ENCODE results near the gene FNDC7. TPM values are rescaled to one million over a fixed set of nuclear protein-coding genes. Genes with fewer than 3 reads are reported as not detected.
"Not testable (repeated sequence)": the region's sequence is repeated elsewhere in the genome, so short reads cannot be mapped to it uniquely, and the experiment has no call there.

Gene FNDC7
- not detected for total RNA-seq
- polyA plus RNA-seq (ENCODE audit: insufficient read depth in 1 of 8, insufficient read length in 8 of 8, low replicate concordance in 1 of 8): under 1 TPM in 1 of 8 donors, not detected in 7; 0.11 TPM
- long read RNA-seq, donor 1: 0 reads
- long read RNA-seq, donor 2: 0 reads
- long read RNA-seq, donor 3: 0 reads
- long read RNA-seq, donor 4: 0 reads
- long read RNA-seq, donor 5: 0 reads
- long read RNA-seq, donor 6: 0 reads
- long read RNA-seq, donor 7: 0 reads
- long read RNA-seq, donor 8: 0 reads
- long read RNA-seq, donor 9: 0 reads
- long read RNA-seq, donor 10: 0 reads
- long read RNA-seq, donor 11: 0 reads

- no peaks in the 10 kb centered on the region for H3K9me3 ChIP-seq (replicated peaks; ENCODE audit: control insufficient read depth, low read depth, low read length)
- no peak for DNase-seq
- 43% methylated on average over 3 of the region's 9 CpGs for WGBS (ENCODE audit: insufficient coverage)
- H3K36me3 ChIP-seq (ENCODE audit: control insufficient read depth, insufficient read depth, low read length): no peaks in the 10 kb centered on the region
- no peak within 1 kb of the TSS for H3K4me3 ChIP-seq (ENCODE audit: low read length)
- peaks cover 2% of the 10 kb centered on the region for H3K27me3 ChIP-seq (ENCODE audit: control insufficient read depth, insufficient read depth, low read length)
- H3K4me1 ChIP-seq (ENCODE audit: control insufficient read depth, insufficient read depth, low read length): no peaks in the 10 kb centered on the region
- H3K27ac ChIP-seq (ENCODE audit: low read length): no peak within 1 kb of the TSS
Measured at GRCh38 chr1:108712606-108713150, at the start of gene FNDC7. Gene FNDC7 (plus strand): TSS chr1:108712908. CDS start chr1:108712934, 26 bp downstream.

GRCh38 chr1:108663074-108663473 lies 49.6 kb upstream of the FNDC7 start:
- WGBS (ENCODE audit: insufficient coverage): no CpG with 5 or more reads among the region's 2 CpGs
- no peak overlapping the region for H3K4me3 ChIP-seq (ENCODE audit: low read length)
- peak; percentile 38 for DNase-seq
- H3K36me3 ChIP-seq (ENCODE audit: control insufficient read depth, insufficient read depth, low read length): peaks cover 3% of the 10 kb centered on the region
- H3K27me3 ChIP-seq (ENCODE audit: control insufficient read depth, insufficient read depth, low read length): no peaks in the 10 kb centered on the region
- peaks cover 9% of the 10 kb centered on the region for H3K4me1 ChIP-seq (ENCODE audit: control insufficient read depth, insufficient read depth, low read length)
- H3K27ac ChIP-seq (ENCODE audit: low read length): no peak overlapping the region
- H3K9me3 ChIP-seq (replicated peaks; ENCODE audit: control insufficient read depth, low read depth, low read length): no peaks in the 10 kb centered on the region

- Histone ChIP-seq H3K27ac (ENCODE audit: low read length) (no peak overlapping the region), H3K4me1 (ENCODE audit: control insufficient read depth, insufficient read depth, low read length) (peaks cover 9% of the 10 kb centered on the region), H3K36me3 (ENCODE audit: control insufficient read depth, insufficient read depth, low read length) (peaks cover 3% of the 10 kb centered on the region), H3K9me3 (replicated peaks; ENCODE audit: control insufficient read depth, low read depth, low read length) (no peaks in the 10 kb centered on the region), H3K4me3 (ENCODE audit: low read length) (no peak overlapping the region), H3K27me3 (ENCODE audit: control insufficient read depth, insufficient read depth, low read length) (no peaks in the 10 kb centered on the region)
- WGBS (ENCODE audit: insufficient coverage): 83% methylated on average over 1 of the region's 6 CpGs
- no peak for DNase-seq
Measured at GRCh38 chr1:108664481-108664880, 48.2 kb upstream of the FNDC7 start.

GRCh38 chr1:108665067-108665466 lies 47.6 kb upstream of the FNDC7 start:
- Histone ChIP-seq H3K9me3 (replicated peaks; ENCODE audit: control insufficient read depth, low read depth, low read length) (no peaks in the 10 kb centered on the region), H3K27ac (ENCODE audit: low read length) (no peak overlapping the region), H3K27me3 (ENCODE audit: control insufficient read depth, insufficient read depth, low read length) (no peaks in the 10 kb centered on the region), H3K4me1 (ENCODE audit: control insufficient read depth, insufficient read depth, low read length) (peaks cover 9% of the 10 kb centered on the region), H3K36me3 (ENCODE audit: control insufficient read depth, insufficient read depth, low read length) (peaks cover 3% of the 10 kb centered on the region), H3K4me3 (ENCODE audit: low read length) (no peak overlapping the region)
- DNase-seq: no peak
- WGBS (ENCODE audit: insufficient coverage): no CpG with 5 or more reads among the region's 2 CpGs

GRCh38 chr1:108665771-108666170 lies 46.9 kb upstream of the FNDC7 start:
- no peaks in the 10 kb centered on the region for H3K9me3 ChIP-seq (replicated peaks; ENCODE audit: control insufficient read depth, low read depth, low read length)
- DNase-seq: no peak
- 30% methylated on average over 1 of the region's 1 CpG for WGBS (ENCODE audit: insufficient coverage)
- H3K4me3 ChIP-seq (ENCODE audit: low read length): no peak overlapping the region
- H3K27ac ChIP-seq (ENCODE audit: low read length): no peak overlapping the region
- H3K4me1 ChIP-seq (ENCODE audit: control insufficient read depth, insufficient read depth, low read length): peaks cover 9% of the 10 kb centered on the region
- no peaks in the 10 kb centered on the region for H3K27me3 ChIP-seq (ENCODE audit: control insufficient read depth, insufficient read depth, low read length)
- peaks cover 3% of the 10 kb centered on the region for H3K36me3 ChIP-seq (ENCODE audit: control insufficient read depth, insufficient read depth, low read length)

- WGBS (ENCODE audit: insufficient coverage): 97% methylated on average over 25 of the region's 28 CpGs
- not testable (repeated sequence) for H3K9me3 ChIP-seq (replicated peaks; ENCODE audit: control insufficient read depth, low read depth, low read length); H3K4me1 ChIP-seq (ENCODE audit: control insufficient read depth, insufficient read depth, low read length); DNase-seq; H3K36me3 ChIP-seq (ENCODE audit: control insufficient read depth, insufficient read depth, low read length); H3K4me3 ChIP-seq (ENCODE audit: low read length); H3K27me3 ChIP-seq (ENCODE audit: control insufficient read depth, insufficient read depth, low read length); H3K27ac ChIP-seq (ENCODE audit: low read length)
Measured at GRCh38 chr1:108667422-108667821, 45.3 kb upstream of the FNDC7 start.

- Histone ChIP-seq H3K27ac (ENCODE audit: low read length) (no peak overlapping the region), H3K4me3 (ENCODE audit: low read length) (no peak overlapping the region), H3K27me3 (ENCODE audit: control insufficient read depth, insufficient read depth, low read length) (no peaks in the 10 kb centered on the region), H3K4me1 (ENCODE audit: control insufficient read depth, insufficient read depth, low read length) (no peaks in the 10 kb centered on the region), H3K9me3 (replicated peaks; ENCODE audit: control insufficient read depth, low read depth, low read length) (no peaks in the 10 kb centered on the region), H3K36me3 (ENCODE audit: control insufficient read depth, insufficient read depth, low read length) (peaks cover 3% of the 10 kb centered on the region)
- no peak for DNase-seq
Measured at GRCh38 chr1:108668777-108669176, 43.9 kb upstream of the FNDC7 start.

GRCh38 chr1:108669679-108670078 lies 43.0 kb upstream of the FNDC7 start:
- Histone ChIP-seq H3K4me3 (ENCODE audit: low read length) (no peak overlapping the region), H3K36me3 (ENCODE audit: control insufficient read depth, insufficient read depth, low read length) (peaks cover 3% of the 10 kb centered on the region), H3K9me3 (replicated peaks; ENCODE audit: control insufficient read depth, low read depth, low read length) (no peaks in the 10 kb centered on the region), H3K4me1 (ENCODE audit: control insufficient read depth, insufficient read depth, low read length) (no peaks in the 10 kb centered on the region), H3K27me3 (ENCODE audit: control insufficient read depth, insufficient read depth, low read length) (no peaks in the 10 kb centered on the region), H3K27ac (ENCODE audit: low read length) (no peak overlapping the region)
- 90% methylated on average over 2 of the region's 7 CpGs for WGBS (ENCODE audit: insufficient coverage)
- DNase-seq: no peak

- H3K36me3 ChIP-seq (ENCODE audit: control insufficient read depth, insufficient read depth, low read length): peaks cover 3% of the 10 kb centered on the region
Measured at GRCh38 chr1:108670131-108670773, 42.5 kb upstream of the FNDC7 start.

GRCh38 chr1:108671143-108671542 lies 41.6 kb upstream of the FNDC7 start:
- Histone ChIP-seq H3K4me3 (ENCODE audit: low read length) (no peak overlapping the region), H3K36me3 (ENCODE audit: control insufficient read depth, insufficient read depth, low read length) (peaks cover under 1% of the 10 kb centered on the region), H3K9me3 (replicated peaks; ENCODE audit: control insufficient read depth, low read depth, low read length) (no peaks in the 10 kb centered on the region), H3K27me3 (ENCODE audit: control insufficient read depth, insufficient read depth, low read length) (no peaks in the 10 kb centered on the region), H3K4me1 (ENCODE audit: control insufficient read depth, insufficient read depth, low read length) (no peaks in the 10 kb centered on the region), H3K27ac (ENCODE audit: low read length) (no peak overlapping the region)
- WGBS (ENCODE audit: insufficient coverage): 79% methylated on average over 2 of the region's 2 CpGs
- no peak for DNase-seq

More at GRCh38 chr1:108670131-108670773, 42.5 kb upstream of the FNDC7 start:
- WGBS (ENCODE audit: insufficient coverage): 95% methylated on average over 4 of the region's 5 CpGs
- Histone ChIP-seq H3K4me3 (ENCODE audit: low read length) (no peak overlapping the region), H3K4me1 (ENCODE audit: control insufficient read depth, insufficient read depth, low read length) (no peaks in the 10 kb centered on the region), H3K27me3 (ENCODE audit: control insufficient read depth, insufficient read depth, low read length) (no peaks in the 10 kb centered on the region), H3K27ac (ENCODE audit: low read length) (no peak overlapping the region), H3K9me3 (replicated peaks; ENCODE audit: control insufficient read depth, low read depth, low read length) (no peaks in the 10 kb centered on the region)
- no peak for DNase-seq

Measured in muscle of leg (tissue), 16 donors.